GM12878 (cell line): ENCODE data around the gene MYL6B. TPM values are rescaled to one million over a fixed set of nuclear protein-coding genes. Genes with fewer than 3 reads are reported as not detected.
A peak's percentile ranks its signal among the peaks of the same experiment; 100 is the strongest.

ENCODE experiments used
- ATF7 ChIP-seq: fragments of 450-650 bp; IDR thresholded peaks from 2 replicates; pipeline ENCODE4 v1.6.1; 2016; ENCODE audit warnings: low read depth, mild to moderate bottlenecking
- BACH1 ChIP-seq: fragments of 450-650 bp; IDR thresholded peaks from 2 replicates; pipeline ENCODE4 v1.6.1; 2017; ENCODE audit warnings: mild to moderate bottlenecking, borderline replicate concordance
- CBFB ChIP-seq: IDR thresholded peaks from 2 replicates; pipeline ENCODE4 v1.6.1; 2016; ENCODE audit warnings: antibody characterized with exemption, low read depth
- CUX1 ChIP-seq: IDR thresholded peaks from 2 replicates; pipeline ENCODE4 v1.6.1; 2012; ENCODE audit warnings: improper control_type of control experiment, low read depth, low read length; ENCODE audit not compliant: insufficient replicate concordance
- EED ChIP-seq: sonication (generic); IDR thresholded peaks from 2 replicates; pipeline ENCODE4 v1.6.1; 2016; ENCODE audit warnings: antibody characterized with exemption, low read depth
- EZH2 ChIP-seq: IDR thresholded peaks from 2 replicates; pipeline ENCODE4 v1.6.1; 2012; ENCODE audit warnings: low read depth, mild to moderate bottlenecking, control low read depth, inconsistent platforms, low read length, borderline replicate concordance; ENCODE audit not compliant: control insufficient read depth
- HCFC1 ChIP-seq: fragments of 150-350 bp; IDR thresholded peaks from 2 replicates; pipeline ENCODE4 v1.6.1; 2014; ENCODE audit warnings: low read length
- KDM1A ChIP-seq: fragments of 200-600 bp; sonication (generic); IDR thresholded peaks from 2 replicates; pipeline ENCODE4 v1.6.1; 2016; ENCODE audit warnings: borderline replicate concordance
- LARP7 ChIP-seq: fragments of 450-650 bp; IDR thresholded peaks from 2 replicates; pipeline ENCODE4 v1.6.1; 2017; ENCODE audit warnings: mild to moderate bottlenecking
- MYC ChIP-seq: IDR thresholded peaks from 2 replicates; pipeline ENCODE4 v1.6.1; 2011; ENCODE audit warnings: mild to moderate bottlenecking, low read length, moderate library complexity, inconsistent platforms; ENCODE audit not compliant: insufficient read depth, insufficient replicate concordance, insufficient read length, severe bottlenecking
- NKRF ChIP-seq: fragments of 450-650 bp; conservative IDR thresholded peaks from 2 replicates; pipeline ENCODE4 v1.6.1; 2017; ENCODE audit warnings: mild to moderate bottlenecking, moderate library complexity
- NR2C2 ChIP-seq: IDR thresholded peaks from 2 replicates; pipeline ENCODE4 v1.6.1; 2011; ENCODE audit warnings: borderline replicate concordance, low read depth; ENCODE audit not compliant: control insufficient read depth, insufficient read length
- RBBP5 ChIP-seq: fragments of 200-600 bp; sonication (generic); conservative IDR thresholded peaks from 2 replicates; pipeline ENCODE4 v1.6.1; 2016
- ZBED1 ChIP-seq: IDR thresholded peaks from 2 replicates; pipeline ENCODE4 v1.6.1; 2016; ENCODE audit warnings: borderline replicate concordance
- ZNF217 ChIP-seq: fragments of 450-650 bp; IDR thresholded peaks from 2 replicates; pipeline ENCODE4 v1.6.1; 2017; ENCODE audit warnings: antibody characterized with exemption, mild to moderate bottlenecking
- ZNF622 ChIP-seq: fragments of 450-650 bp; IDR thresholded peaks from 2 replicates; pipeline ENCODE4 v1.6.1; 2017; ENCODE audit warnings: mild to moderate bottlenecking, inconsistent platforms
- polyA plus RNA-seq, 11 experiments: library from polyadenylated mRNA; depleted of rRNA in 4 of 11; unstranded in 6 of 11; stranded (reverse) in 5 of 11; fragments of >200 nt; fragmentation: Nextera tagmentation in 4 of 11; fragmentation: Illumina TruSeq in 1 of 11; extraction: Ambion mirVana in 4 of 11; extraction: Trizol in 1 of 11; gene quantifications; 1 replicate in 1 of 11; 2 replicates in 10 of 11; pipeline versions ENCODE4 v1.2.1 to v1.2.3, GENCODE V29; 2011 to 2016; ENCODE audit warnings: inconsistent platforms in 2 of 11, missing spikeins in 2 of 11, low read depth in 1 of 11
- total RNA-seq, 4 experiments: library from RNA; depleted of rRNA in 3 of 4; stranded (reverse); fragments of >200 nt in 3 of 4; fragmentation: Illumina TruSeq in 1 of 4; extraction: Trizol in 1 of 4; gene quantifications; 2 replicates each; pipeline versions ENCODE4 v1.2.1 to v1.2.3, GENCODE V29; 2013 to 2021
- TF ChIP-seq, protein P1 (sequence below): IDR thresholded peaks from 2 replicates; pipeline ENCODE4 v1.6.1; 2011; ENCODE audit warnings: low read depth, low read length, improper control_type of control experiment, borderline replicate concordance
- TF ChIP-seq, protein P2 (sequence below): IDR thresholded peaks from 2 replicates; pipeline ENCODE4 v1.6.1; 2012; ENCODE audit warnings: mild to moderate bottlenecking, low read depth, low read length

Gene MYL6B
- total and polyA plus RNA-seq, 10 of the 15 experiments (the other 5 are each of a cell fraction or from before 2014, with no cell fraction given): 75.5 to 153 (median 114) TPM

- TF ChIP-seq MYC (peak; percentile 87), NR2C2 (peak; percentile 41), CBFB (no peak; the same call in none of the 2 replicates), LARP7 (peak; percentile 53), RBBP5 (no peak), BACH1 (peak; percentile 99), ZNF622 (no peak), EED (no peak), NKRF (peak; percentile 89), ZBED1 (peak; percentile 99), ATF7 (peak; percentile 83), KDM1A (no peak), CUX1 (no peak), EZH2 (no peak), HCFC1 (peak; percentile 87), ZNF217 (no peak)
- TF ChIP-seq, protein P1, sequence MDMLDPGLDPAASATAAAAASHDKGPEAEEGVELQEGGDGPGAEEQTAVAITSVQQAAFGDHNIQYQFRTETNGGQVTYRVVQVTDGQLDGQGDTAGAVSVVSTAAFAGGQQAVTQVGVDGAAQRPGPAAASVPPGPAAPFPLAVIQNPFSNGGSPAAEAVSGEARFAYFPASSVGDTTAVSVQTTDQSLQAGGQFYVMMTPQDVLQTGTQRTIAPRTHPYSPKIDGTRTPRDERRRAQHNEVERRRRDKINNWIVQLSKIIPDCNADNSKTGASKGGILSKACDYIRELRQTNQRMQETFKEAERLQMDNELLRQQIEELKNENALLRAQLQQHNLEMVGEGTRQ: no peak
- TF ChIP-seq, protein P2, sequence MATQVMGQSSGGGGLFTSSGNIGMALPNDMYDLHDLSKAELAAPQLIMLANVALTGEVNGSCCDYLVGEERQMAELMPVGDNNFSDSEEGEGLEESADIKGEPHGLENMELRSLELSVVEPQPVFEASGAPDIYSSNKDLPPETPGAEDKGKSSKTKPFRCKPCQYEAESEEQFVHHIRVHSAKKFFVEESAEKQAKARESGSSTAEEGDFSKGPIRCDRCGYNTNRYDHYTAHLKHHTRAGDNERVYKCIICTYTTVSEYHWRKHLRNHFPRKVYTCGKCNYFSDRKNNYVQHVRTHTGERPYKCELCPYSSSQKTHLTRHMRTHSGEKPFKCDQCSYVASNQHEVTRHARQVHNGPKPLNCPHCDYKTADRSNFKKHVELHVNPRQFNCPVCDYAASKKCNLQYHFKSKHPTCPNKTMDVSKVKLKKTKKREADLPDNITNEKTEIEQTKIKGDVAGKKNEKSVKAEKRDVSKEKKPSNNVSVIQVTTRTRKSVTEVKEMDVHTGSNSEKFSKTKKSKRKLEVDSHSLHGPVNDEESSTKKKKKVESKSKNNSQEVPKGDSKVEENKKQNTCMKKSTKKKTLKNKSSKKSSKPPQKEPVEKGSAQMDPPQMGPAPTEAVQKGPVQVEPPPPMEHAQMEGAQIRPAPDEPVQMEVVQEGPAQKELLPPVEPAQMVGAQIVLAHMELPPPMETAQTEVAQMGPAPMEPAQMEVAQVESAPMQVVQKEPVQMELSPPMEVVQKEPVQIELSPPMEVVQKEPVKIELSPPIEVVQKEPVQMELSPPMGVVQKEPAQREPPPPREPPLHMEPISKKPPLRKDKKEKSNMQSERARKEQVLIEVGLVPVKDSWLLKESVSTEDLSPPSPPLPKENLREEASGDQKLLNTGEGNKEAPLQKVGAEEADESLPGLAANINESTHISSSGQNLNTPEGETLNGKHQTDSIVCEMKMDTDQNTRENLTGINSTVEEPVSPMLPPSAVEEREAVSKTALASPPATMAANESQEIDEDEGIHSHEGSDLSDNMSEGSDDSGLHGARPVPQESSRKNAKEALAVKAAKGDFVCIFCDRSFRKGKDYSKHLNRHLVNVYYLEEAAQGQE: no peak
Measured at GRCh38 chr12:56117778-56118687, 34.4 kb upstream of the MYL6B start, which contains the start of gene ZC3H10 (continued).
